K562 (cell line): ENCODE results near the gene ZNF761. TPM values are rescaled to one million over a fixed set of nuclear protein-coding genes. Genes with fewer than 3 reads are reported as not detected.

ENCODE experiments used
- CBX5 ChIP-seq: IDR thresholded peaks from 2 replicates; pipeline ENCODE4 v1.6.1; 2014; ENCODE audit warnings: low read depth, borderline replicate concordance
- MEIS2 ChIP-seq: fragments of 450-650 bp; IDR thresholded peaks from 2 replicates; pipeline ENCODE4 v1.6.1; 2014; ENCODE audit warnings: mild to moderate bottlenecking; ENCODE audit not compliant: partially characterized antibody
- NR2F6 ChIP-seq: fragments of 450-650 bp; formaldehyde crosslinking; IDR thresholded peaks from 2 replicates; pipeline ENCODE4 v1.4.0; 2020; ENCODE audit warnings: mild to moderate bottlenecking
- PHB ChIP-seq: fragments of 250-450 bp; sonication (Bioruptor Pico); IDR thresholded peaks from 2 replicates; pipeline ENCODE4 v1.5.0; 2021
- PML ChIP-seq: IDR thresholded peaks from 2 replicates; pipeline ENCODE4 v1.6.1; 2012; ENCODE audit warnings: low read length, inconsistent platforms
- POLR2AphosphoS5 ChIP-seq: IDR thresholded peaks from 2 replicates; pipeline ENCODE4 v1.6.1; 2011; ENCODE audit warnings: mild to moderate bottlenecking, low read depth, low read length, moderate library complexity; ENCODE audit not compliant: control insufficient read depth, insufficient read depth
- PRPF4 ChIP-seq: fragments of 200-400 bp; formaldehyde crosslinking; IDR thresholded peaks from one replicate; pipeline ENCODE4 v1.6.1; 2017; ENCODE audit warnings: low read length, low read depth, mild to moderate bottlenecking; ENCODE audit not compliant: insufficient read depth, poor library complexity, severe bottlenecking
- SRSF7 ChIP-seq: fragments of 200-400 bp; formaldehyde crosslinking; optimal IDR thresholded peaks from 2 replicates; pipeline ENCODE3; 2017; ENCODE audit warnings: mild to moderate bottlenecking, low read depth, low read length
- SUPT5H ChIP-seq: fragments of 450-650 bp; IDR thresholded peaks from 2 replicates; pipeline ENCODE4 v1.6.1; 2016
- ZFP1 ChIP-seq: fragments of 450-650 bp; formaldehyde crosslinking; IDR thresholded peaks from 2 replicates; pipeline ENCODE4 v1.4.0; 2020; ENCODE audit warnings: mild to moderate bottlenecking, mixed read lengths
- ZNF583 ChIP-seq: fragments of 250-450 bp; sonication (Bioruptor Pico); IDR thresholded peaks from 2 replicates; pipeline ENCODE4 v1.4.0; 2020
- polyA plus RNA-seq, 8 experiments: library from polyadenylated mRNA; depleted of rRNA in 4 of 8; stranded (reverse) in 5 of 8; unstranded in 3 of 8; fragments of >200 nt; fragmentation: Nextera tagmentation in 2 of 8; fragmentation: Illumina TruSeq in 1 of 8; extraction: Ambion mirVana in 2 of 8; extraction: Trizol in 1 of 8; gene quantifications; 2 replicates each; pipeline versions ENCODE4 v1.2.1 to v1.2.3, GENCODE V29; 2011 to 2014; ENCODE audit warnings: inconsistent platforms in 1 of 8, missing spikeins in 1 of 8
- total RNA-seq, 7 experiments: library from RNA; depleted of rRNA in 6 of 7; stranded (reverse); fragments of >200 nt in 6 of 7; fragmentation: Illumina TruSeq in 2 of 7; extraction: Trizol in 2 of 7; gene quantifications; 2 replicates each; pipeline versions ENCODE4 v1.2.1 to v1.2.3, GENCODE V29; 2011 to 2021; ENCODE audit warnings: low replicate concordance in 1 of 7
- TF ChIP-seq, protein P1 (sequence below): fragments of 250-450 bp; sonication (Bioruptor Pico); IDR thresholded peaks from 2 replicates; pipeline ENCODE4 v1.4.0; 2020
- TF ChIP-seq, protein P2 (sequence below): fragments of 200-800 bp; sonication (Bioruptor generic); IDR thresholded peaks from 2 replicates; pipeline ENCODE4 v1.6.1; 2017; ENCODE audit warnings: missing genetic modification characterization, missing compliant biosample characterization
- TF ChIP-seq, protein P3 (sequence below): fragments of 200-800 bp; sonication (Bioruptor generic); IDR thresholded peaks from 2 replicates; pipeline ENCODE4 v1.6.1; 2017; ENCODE audit warnings: missing genetic modification characterization, missing compliant biosample characterization
- TF ChIP-seq, protein P4 (sequence below), 2 experiments: fragments of 450-650 bp in 1 of 2; sonication (generic) in 1 of 2; formaldehyde crosslinking in 1 of 2; IDR thresholded peaks; 2 replicates each; pipeline versions ENCODE4 v1.7.1 to v1.9.0; 2016 to 2022; ENCODE audit warnings: inconsistent platforms in 1 of 2, mild to moderate bottlenecking in 1 of 2, missing genetic modification reagents in 1 of 2

Gene ZNF761
- total and polyA plus RNA-seq, 9 of the 15 experiments (the other 6 are each of a cell fraction or from before 2014, with no cell fraction given), result 10.3 to 30.2 (median 17.0) TPM

DNA sequence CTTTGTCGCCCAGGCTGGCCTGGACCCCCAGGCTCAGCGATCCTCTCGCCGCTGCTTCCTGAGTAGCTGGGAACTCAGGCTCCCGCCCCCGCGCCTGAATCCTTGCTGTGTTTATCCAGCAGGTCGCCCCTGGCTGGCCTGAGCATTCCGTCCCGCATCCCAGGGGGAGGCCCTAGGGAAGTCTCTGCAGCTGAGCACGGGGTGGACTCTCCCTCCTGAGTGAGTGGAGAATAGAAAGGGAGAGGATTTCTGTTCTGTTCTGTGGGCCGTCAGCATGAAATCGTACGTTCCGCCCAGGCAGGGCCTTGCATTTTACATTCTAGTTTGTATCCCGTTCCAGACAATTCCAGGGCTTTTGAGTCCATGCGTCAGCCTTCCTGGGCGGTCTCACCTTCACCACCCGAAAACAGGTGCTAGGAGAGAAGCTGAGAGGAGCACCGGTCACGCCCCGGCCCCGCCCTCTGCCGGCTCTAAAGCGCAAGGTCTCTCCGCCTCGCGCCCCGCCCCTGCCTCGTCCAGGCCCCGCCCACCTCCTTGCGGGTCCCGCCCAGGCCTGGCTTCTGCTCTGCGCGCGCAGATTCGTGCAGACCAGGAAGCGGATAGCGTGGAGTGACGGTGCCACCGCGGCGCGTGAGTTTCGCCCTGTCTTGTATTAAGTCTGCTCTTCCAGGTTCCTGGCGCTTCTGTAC lies at the start of gene ZNF761 (continued):
- TF ChIP-seq, protein P1, sequence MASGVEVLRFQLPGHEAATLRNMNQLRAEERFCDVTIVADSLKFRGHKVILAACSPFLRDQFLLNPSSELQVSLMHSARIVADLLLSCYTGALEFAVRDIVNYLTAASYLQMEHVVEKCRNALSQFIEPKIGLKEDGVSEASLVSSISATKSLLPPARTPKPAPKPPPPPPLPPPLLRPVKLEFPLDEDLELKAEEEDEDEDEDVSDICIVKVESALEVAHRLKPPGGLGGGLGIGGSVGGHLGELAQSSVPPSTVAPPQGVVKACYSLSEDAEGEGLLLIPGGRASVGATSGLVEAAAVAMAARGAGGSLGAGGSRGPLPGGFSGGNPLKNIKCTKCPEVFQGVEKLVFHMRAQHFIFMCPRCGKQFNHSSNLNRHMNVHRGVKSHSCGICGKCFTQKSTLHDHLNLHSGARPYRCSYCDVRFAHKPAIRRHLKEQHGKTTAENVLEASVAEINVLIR (CRISPR knock-in tag), result no peak
- TF ChIP-seq, protein P2, sequence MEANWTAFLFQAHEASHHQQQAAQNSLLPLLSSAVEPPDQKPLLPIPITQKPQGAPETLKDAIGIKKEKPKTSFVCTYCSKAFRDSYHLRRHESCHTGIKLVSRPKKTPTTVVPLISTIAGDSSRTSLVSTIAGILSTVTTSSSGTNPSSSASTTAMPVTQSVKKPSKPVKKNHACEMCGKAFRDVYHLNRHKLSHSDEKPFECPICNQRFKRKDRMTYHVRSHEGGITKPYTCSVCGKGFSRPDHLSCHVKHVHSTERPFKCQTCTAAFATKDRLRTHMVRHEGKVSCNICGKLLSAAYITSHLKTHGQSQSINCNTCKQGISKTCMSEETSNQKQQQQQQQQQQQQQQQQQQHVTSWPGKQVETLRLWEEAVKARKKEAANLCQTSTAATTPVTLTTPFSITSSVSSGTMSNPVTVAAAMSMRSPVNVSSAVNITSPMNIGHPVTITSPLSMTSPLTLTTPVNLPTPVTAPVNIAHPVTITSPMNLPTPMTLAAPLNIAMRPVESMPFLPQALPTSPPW (CRISPR knock-in tag), result peak; percentile 45
- TF ChIP-seq, protein P3, sequence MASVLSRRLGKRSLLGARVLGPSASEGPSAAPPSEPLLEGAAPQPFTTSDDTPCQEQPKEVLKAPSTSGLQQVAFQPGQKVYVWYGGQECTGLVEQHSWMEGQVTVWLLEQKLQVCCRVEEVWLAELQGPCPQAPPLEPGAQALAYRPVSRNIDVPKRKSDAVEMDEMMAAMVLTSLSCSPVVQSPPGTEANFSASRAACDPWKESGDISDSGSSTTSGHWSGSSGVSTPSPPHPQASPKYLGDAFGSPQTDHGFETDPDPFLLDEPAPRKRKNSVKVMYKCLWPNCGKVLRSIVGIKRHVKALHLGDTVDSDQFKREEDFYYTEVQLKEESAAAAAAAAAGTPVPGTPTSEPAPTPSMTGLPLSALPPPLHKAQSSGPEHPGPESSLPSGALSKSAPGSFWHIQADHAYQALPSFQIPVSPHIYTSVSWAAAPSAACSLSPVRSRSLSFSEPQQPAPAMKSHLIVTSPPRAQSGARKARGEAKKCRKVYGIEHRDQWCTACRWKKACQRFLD (CRISPR knock-in tag), result no peak
- peak; percentile 55; the same call in 1 of the 2 replicates for TF ChIP-seq PML
- TF ChIP-seq, protein P4, sequence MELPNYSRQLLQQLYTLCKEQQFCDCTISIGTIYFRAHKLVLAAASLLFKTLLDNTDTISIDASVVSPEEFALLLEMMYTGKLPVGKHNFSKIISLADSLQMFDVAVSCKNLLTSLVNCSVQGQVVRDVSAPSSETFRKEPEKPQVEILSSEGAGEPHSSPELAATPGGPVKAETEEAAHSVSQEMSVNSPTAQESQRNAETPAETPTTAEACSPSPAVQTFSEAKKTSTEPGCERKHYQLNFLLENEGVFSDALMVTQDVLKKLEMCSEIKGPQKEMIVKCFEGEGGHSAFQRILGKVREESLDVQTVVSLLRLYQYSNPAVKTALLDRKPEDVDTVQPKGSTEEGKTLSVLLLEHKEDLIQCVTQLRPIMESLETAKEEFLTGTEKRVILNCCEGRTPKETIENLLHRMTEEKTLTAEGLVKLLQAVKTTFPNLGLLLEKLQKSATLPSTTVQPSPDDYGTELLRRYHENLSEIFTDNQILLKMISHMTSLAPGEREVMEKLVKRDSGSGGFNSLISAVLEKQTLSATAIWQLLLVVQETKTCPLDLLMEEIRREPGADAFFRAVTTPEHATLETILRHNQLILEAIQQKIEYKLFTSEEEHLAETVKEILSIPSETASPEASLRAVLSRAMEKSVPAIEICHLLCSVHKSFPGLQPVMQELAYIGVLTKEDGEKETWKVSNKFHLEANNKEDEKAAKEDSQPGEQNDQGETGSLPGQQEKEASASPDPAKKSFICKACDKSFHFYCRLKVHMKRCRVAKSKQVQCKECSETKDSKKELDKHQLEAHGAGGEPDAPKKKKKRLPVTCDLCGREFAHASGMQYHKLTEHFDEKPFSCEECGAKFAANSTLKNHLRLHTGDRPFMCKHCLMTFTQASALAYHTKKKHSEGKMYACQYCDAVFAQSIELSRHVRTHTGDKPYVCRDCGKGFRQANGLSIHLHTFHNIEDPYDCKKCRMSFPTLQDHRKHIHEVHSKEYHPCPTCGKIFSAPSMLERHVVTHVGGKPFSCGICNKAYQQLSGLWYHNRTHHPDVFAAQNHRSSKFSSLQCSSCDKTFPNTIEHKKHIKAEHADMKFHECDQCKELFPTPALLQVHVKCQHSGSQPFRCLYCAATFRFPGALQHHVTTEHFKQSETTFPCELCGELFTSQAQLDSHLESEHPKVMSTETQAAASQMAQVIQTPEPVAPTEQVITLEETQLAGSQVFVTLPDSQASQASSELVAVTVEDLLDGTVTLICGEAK (IDR thresholded peaks at IDR 0.05), result no peak
- TF ChIP-seq, protein P4 (CRISPR knock-in tag; IDR thresholded peaks at IDR 0.05), result no peak
- no peak for TF ChIP-seq ZNF583
- TF ChIP-seq CBX5, result no peak
- no peak for TF ChIP-seq NR2F6 (CRISPR knock-in tag)
- TF ChIP-seq PHB (CRISPR knock-in tag), result no peak
- TF ChIP-seq SUPT5H, result peak; percentile 92
- peak; percentile 49 for TF ChIP-seq MEIS2
- TF ChIP-seq SRSF7, result no peak
- no peak for TF ChIP-seq ZFP1
- TF ChIP-seq POLR2AphosphoS5, result peak; percentile 86
- TF ChIP-seq PRPF4, result no peak
